ENCODE measurements around the gene STRN3.
"Not testable (repeated sequence)": the region's sequence is repeated elsewhere in the genome, so short reads cannot be mapped to it uniquely, and the experiment has no call there.

The STRN3 gene

DNA sequence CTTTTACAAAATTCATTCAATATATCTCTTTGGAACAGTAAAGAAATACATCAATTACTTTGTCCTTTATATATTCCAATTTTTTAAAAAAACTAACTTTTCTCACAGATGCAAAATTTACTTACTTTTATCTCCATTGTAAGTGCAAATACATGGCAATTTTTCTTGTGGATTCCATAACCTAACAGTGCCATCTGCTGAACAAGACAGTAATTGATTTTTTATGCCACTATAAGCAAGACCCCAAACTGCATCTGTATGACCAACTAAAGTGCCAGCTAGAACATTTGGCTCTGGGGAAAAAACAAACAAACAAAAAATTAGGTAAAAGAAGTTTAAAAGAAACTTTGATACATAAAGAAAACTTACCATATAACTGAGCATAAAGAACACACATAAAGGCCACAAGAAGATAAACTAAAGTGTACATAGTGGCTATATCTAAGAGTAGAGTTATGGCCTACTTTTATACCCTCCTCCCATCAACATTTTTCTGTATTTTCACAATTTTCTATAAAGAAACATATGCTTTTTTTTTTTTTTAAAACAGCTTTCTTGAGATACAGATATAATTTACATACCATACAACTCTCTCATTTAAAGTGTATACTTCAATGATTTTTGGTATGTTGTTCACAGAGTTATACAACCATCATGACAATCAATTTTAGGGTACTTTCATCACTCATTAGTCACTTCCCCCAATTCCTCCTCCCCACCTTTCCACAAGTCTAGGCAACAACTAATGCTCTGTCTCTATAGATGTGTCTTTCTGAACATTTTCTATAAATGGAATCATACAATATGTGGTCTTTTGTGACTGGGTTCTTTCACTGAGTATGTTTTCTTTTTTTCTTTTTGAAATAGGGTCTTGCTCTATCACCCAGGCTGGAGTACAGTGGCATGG, 119.2 kb downstream of the STRN3 start:
- DNase-seq = no peak

GRCh38 chr14:30903285-30904124, 122.7 kb downstream of the STRN3 start:
- no peak for DNase-seq

GRCh38 chr14:30897121-30897520, 129.1 kb downstream of the STRN3 start:
- not testable (repeated sequence) for DNase-seq

GRCh38 chr14:30896435-30896834, 129.7 kb downstream of the STRN3 start:
- DNase-seq = no peak

DNA sequence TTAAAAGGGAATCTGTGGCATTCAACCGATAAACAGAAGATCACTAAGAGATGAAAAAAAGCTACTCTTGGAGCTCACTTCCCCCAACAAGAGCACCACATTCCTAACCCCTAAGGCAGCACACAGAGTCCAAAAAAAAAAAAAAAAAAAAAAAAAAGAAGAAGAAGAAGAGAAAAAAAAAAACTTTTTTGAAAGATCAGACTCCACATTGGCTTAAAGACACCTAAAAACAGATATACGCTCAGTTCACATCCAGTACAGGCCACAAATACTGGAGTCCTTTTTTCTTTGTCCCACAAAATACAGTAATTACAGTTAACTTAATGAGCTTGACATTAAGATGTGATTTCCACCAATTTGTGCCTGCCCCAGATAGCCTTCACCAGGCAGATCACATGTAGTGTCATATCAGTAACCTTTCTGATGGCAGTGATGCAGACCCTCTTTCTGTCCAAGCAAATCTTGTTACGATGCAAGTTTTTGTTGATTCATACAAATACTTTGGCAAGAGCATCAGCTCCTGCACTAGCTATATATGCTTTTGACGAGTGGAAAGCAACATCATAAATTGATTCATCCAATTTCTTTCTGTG, 131.2 kb downstream of the STRN3 start:
- no peak for DNase-seq

GRCh38 chr14:30893819-30894218, 132.4 kb downstream of the STRN3 start:
- DNase-seq = no peak

DNA sequence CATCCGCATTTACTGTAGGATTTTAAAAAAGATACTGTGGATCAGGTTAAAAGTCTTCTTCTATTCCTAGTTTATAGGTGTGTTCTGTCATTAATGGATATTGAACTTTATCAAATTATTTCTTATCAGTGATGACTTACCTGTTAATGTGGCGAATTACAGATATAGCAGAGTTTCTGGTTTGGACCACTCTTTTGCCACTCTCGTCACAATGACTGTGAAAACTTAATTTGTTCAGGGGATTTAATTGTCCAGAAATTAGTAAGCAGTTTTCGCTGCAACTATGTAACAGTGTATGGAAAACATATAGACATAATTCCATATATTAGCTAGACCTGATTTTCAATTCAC, 137.0 kb downstream of the STRN3 start:
- no peak for DNase-seq

GRCh38 chr14:30888480-30889243, 137.5 kb downstream of the STRN3 start:
- DNase-seq = no peak

DNA sequence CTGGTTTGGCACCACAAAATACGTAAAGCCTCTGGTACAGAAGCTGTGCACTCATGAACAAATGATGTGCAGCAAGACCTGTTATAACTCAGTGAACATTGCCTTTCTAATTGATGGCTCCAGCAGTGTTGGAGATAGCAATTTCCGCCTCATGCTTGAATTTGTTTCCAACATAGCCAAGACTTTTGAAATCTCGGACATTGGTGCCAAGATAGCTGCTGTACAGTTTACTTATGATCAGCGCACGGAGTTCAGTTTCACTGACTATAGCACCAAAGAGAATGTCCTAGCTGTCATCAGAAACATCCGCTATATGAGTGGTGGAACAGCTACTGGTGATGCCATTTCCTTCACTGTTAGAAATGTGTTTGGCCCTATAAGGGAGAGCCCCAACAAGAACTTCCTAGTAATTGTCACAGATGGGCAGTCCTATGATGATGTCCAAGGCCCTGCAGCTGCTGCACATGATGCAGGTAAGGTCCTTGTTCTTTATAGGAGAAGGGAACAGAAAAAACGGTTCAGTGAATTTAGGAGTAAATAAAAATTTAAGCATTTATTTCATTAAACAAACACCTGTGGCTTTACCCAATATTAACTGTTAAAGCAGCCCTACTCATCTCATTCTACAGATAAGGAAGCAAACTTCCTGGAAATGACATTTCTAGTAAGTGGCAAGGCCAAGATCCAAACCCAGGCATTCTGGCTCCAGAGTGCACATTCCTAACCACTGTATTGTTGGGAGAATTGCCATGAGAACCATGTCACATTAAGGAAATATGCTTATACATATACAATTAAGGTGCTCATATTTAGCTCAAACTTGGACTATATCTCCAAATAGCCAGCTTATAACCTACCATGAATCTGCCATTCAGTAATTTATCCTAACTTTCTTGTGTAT, 140.1 kb downstream of the STRN3 start:
- no peak for DNase-seq

GRCh38 chr14:30884901-30885300, 141.3 kb downstream of the STRN3 start:
- DNase-seq = no peak

DNA sequence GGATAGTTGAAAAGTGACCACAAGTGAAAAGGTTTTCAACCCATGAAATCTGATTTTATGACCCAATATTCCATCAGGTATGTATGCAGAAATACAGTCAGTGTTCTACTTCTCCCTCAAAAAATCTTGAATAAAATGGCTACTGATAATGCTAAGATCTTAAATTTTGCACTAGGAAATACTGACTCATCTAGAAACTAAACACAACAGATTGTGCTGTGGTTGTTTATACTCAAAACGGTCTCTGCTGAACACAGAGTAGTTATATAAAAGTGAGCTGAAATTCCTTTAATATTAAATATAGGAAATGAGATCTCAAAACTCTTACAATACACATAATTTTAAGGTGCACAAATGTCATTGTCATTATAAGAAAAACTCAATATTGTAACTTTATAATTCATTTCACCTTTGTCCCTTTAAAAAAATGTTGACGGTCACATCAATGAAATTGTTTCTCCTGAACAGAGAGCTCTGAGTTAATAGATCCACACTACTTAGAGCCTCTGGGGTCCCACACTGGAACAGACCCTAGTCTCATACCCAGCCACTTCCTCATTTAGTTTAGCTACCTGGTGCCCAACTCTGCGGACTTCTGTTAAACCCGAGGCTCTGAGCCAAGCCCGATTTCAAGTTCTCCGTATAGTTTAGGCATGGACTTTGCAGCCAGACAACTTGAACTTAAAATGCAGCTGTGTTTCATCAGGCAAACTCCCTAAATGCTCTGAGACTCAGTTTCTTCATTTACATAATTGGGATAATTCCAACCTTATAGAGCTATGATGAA, 142.5 kb downstream of the STRN3 start:
- no peak for DNase-seq

DNA sequence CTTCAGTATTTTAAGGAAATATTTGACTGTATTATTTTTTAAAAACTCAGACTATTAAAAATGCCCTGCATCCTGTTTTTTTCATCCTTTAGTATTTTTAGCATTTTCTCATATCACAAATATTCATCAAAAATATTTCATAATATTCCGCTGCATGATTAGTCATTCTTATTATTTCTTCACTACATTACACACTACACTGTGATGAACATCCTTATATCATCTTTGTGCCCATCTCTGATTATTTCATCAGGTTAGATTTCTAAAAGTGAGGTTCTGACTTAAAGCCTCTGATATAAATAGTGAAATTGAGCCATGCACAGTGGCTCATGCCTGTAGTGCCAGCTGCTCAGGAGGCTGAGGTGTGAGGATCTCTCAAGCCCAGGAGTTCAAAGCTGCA, 143.7 kb downstream of the STRN3 start:
- no peak for DNase-seq

- no peak for DNase-seq
These were observed 149.5 kb downstream of the STRN3 start for GRCh38 chr14:30876692-30877091.

- DNase-seq = no peak
These were observed 150.5 kb downstream of the STRN3 start for GRCh38 chr14:30875788-30876053.

DNA sequence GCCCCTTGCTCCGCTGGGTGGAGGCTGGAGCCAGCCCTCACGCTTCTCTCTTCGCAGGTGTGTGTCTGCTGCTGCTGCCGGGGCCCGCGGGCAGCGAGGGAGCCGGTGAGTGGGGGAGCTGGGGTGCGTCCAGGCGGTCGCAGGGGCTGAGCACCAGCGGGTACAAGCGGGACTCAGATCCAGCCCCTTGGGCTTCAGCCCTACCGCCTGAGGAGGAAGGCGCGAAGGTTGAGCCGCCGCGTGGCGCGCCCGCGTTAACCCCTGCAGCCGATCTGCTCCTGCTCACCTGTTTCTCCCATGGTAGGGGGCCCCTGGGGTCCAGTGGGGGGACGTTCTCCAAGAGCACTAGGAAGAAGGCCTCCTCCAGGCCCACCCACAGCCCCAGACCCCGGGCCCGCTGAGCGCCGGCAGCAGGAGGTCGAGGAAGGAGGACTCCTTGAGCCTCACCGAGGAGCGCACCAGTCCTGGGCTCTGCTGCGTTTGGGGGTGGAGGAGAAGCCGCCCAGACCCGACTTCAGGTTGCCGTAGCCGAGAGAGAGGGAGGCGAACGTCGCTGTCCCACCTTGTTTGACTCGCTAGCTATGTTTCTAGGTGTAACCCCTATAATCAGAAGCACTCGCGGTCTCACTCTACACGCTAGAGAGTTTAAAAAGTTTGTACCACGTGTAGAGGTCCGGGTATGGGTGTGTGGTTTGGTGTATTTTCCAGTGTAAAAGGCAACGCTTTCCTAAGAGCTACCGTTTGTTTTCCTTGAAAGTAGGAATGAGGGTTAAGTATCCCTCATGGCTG, 151.0 kb downstream of the STRN3 start:
- no peak for DNase-seq

DNA sequence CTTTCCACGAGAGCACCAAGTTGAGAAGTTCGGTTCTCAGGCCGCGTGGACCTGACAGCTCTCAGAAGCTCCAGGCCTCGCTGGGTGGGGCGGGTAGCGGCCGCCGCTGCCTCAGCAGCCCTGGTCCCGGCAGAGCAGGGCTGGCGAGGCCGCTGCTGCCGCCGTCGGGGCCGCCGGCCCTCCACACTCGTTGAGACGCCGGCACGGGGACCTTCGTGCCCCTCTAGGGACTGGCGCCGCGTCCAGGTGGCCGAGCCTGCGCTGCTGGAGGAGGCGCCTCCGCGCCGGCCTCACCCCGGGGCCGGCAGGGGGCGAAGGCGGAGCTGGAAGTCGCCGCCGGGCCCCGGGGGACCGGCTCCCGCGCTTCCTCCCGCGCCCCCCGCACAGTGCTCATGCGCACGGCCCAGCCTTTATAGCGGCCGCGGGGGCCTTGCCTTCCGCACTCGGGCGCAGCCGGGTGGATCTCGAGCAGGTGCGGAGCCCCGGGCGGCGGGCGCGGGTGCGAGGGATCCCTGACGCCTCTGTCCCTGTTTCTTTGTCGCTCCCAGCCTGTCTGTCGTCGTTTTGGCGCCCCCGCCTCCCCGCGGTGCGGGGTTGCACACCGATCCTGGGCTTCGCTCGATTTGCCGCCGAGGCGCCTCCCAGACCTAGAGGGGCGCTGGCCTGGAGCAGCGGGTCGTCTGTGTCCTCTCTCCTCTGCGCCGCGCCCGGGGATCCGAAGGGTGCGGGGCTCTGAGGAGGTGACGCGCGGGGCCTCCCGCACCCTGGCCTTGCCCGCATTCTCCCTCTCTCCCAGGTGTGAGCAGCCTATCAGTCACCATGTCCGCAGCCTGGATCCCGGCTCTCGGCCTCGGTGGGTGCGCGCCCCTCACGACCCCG, 151.8 kb downstream of the STRN3 start, which contains the start of gene COCH:
Gene COCH (plus strand): TSS at position 440 of the 879 bp plus-strand sequence. CDS start 380 bp downstream, at position 820.
- DNase-seq = no peak

DNA sequence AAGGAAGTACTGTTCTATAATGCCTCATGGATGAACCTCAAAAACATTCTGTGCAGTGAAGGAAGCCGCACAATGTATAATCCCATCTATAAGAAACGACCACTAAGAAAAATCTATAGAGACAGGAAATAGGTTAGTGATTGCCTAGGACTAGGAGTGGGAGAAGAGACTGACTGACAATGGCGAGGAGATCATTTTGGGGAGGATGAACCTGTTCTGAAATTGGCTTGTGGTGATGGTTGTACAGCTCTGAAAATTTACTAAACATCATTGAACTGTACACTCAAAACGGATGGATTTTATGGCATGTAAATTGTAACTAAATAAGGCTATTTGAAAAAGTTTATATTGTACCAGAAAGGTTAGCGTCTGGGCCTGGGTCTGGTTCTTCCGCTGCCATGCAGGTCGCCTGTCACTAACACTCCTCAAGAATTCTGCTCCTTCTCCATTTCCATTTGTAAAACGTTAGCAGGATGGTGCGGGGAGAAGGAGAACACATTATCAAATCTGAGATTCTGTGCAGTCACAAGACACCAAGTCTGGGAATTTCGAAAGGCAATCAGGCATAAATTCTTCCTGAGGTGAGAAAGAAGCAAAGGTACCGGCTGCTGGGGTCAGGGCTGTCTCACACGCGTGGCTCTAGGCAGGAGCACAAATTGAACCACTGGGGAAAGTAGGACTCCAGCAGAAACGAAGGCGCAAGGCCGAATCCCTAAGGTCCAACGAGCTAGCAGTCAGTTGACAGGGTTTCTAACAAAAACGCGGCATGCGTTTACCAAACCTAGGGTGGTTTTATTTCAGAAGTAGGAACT, 152.7 kb downstream of the STRN3 start:
- DNase-seq = no peak

GRCh38 chr14:30872602-30873001, 153.6 kb downstream of the STRN3 start:
- DNase-seq = no peak
